ENCODE data around the gene PCDH9.

PCDH9 gene

DNA sequence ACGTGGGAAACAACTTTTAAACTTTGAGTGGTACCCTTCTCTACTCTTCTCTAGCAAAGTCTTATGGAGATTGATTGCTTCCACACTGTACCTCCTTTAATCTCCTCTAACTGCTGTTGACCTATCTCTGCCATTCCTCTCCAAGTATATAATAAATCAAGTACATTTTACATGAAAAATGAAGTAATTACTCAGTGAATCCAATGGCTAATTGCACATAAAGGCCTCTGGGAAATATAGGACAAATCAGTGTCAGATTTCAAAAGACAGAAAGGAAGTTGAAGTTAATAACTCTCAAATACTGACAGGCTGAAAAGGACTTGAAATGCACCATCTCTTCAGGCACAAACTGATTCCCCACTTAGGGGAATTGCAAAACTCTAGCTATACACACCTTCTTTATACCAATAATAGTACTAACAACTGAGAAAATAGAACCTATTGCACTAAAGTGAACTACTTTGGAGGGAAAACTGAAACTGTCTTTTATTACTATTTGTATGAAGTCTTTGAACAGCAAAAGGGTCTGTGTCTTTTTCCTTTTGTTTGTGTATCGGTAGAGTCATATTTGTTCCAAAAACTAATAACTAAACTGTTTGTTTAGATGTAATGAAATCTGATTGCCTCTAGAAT, 701.1 kb downstream of the PCDH9 start:
- Histone ChIP-seq H3K27me3 (ENCODE audit: control insufficient read depth, insufficient read depth, low read length) (no peaks in the 10 kb centered on the region), H3K27ac (ENCODE audit: low read length) (no peak overlapping the region), H3K4me1 (ENCODE audit: control insufficient read depth, low read depth, low read length) (peaks cover 37% of the 10 kb centered on the region), H3K9me3 (ENCODE audit: control insufficient read depth, low read depth, low read length) (no peaks in the 10 kb centered on the region), H3K4me3 (ENCODE audit: low read length) (no peak overlapping the region), H3K9ac (ENCODE audit: low read length) (no peak overlapping the region), H3K36me3 (ENCODE audit: control insufficient read depth, low read depth, low read length) (no peaks in the 10 kb centered on the region)

DNA sequence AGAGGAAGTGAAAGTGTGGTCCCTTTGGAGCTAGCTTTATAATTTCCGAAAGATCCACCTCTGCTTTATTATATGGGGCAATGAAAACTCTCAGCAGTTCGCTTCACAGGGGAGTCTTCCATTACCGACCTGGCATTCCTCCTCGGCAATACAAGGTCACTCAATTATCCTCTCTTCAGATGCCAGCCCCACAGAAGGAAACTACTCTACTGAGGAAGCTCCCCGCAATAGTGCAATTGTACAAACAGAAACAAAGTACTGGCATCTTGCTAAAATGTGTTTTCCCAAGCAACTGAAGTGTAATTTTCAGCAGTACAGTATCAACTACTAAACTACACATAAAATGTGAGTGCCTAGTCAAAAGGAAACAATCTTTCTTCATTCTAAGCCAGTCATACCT, 702.0 kb downstream of the PCDH9 start:
- Histone ChIP-seq H3K9ac (ENCODE audit: low read length) (no peak overlapping the region), H3K27ac (ENCODE audit: low read length) (no peak overlapping the region), H3K27me3 (ENCODE audit: control insufficient read depth, insufficient read depth, low read length) (no peaks in the 10 kb centered on the region), H3K36me3 (ENCODE audit: control insufficient read depth, low read depth, low read length) (no peaks in the 10 kb centered on the region), H3K4me1 (ENCODE audit: control insufficient read depth, low read depth, low read length) (peaks cover 37% of the 10 kb centered on the region), H3K4me3 (ENCODE audit: low read length) (no peak overlapping the region), H3K9me3 (ENCODE audit: control insufficient read depth, low read depth, low read length) (no peaks in the 10 kb centered on the region)

DNA sequence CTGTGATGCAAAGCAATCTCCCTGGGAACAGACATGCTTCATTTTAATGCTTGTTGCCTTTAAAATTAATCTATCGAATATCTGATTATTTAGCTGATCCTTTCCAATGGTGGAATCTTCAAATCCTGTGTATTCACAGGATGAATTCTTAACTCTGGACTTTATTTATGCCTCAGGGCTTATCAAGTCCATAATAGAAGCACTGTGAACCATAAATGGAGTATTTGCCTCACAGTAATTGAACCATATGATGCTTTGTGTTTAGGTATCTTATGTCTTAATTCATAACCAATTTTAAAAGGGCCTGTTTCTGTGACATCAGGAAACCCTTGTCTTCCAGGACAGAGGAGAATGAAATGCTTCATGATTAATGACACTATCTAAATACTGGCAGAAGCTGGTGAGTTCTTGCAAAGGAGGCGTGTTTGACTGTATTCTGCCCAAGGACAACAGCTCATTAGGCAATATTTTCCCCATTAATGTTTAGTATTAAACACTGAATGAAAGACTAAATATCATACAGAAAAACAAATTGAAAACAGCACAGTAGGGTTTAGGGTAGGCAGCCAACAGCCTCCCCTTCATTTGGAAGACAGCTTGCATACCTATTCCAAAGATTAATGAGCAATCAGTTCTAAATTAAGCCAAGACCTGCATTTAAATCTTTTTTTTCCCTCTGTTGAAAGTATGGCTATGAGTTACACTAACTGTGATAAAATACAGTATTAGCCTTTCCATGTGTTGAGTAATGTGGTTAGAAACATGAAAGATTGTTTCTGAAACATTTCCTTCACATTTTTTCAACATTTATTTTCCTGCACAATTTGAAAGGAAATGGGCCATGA, 709.4 kb downstream of the PCDH9 start:
- Histone ChIP-seq H3K27ac (ENCODE audit: low read length) (no peak overlapping the region), H3K4me1 (ENCODE audit: control insufficient read depth, low read depth, low read length) (no peaks in the 10 kb centered on the region), H3K9me3 (ENCODE audit: control insufficient read depth, low read depth, low read length) (no peaks in the 10 kb centered on the region), H3K4me3 (ENCODE audit: low read length) (no peak overlapping the region), H3K9ac (ENCODE audit: low read length) (no peak overlapping the region), H3K27me3 (ENCODE audit: control insufficient read depth, insufficient read depth, low read length) (no peaks in the 10 kb centered on the region), H3K36me3 (ENCODE audit: control insufficient read depth, low read depth, low read length) (no peaks in the 10 kb centered on the region)

DNA sequence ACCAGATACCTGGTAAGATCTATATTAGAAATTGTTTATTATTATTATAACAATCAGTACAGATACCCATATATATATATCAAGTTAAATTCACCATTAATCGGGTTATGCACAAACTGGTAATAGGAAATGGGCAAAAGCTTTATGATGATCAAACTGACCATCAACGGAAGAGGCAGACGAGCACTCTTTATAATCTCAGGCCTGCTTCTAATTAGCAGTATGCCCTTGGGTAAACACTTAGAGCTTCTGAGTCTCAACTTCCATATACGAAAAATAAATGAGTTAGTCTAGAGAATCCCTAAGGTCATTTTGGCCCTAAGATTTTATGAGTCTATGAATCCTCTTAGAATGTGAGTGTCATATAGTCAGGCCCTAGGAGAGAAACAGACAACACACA, 710.9 kb downstream of the PCDH9 start:
- Histone ChIP-seq H3K4me1 (ENCODE audit: control insufficient read depth, low read depth, low read length) (no peaks in the 10 kb centered on the region), H3K9me3 (ENCODE audit: control insufficient read depth, low read depth, low read length) (no peaks in the 10 kb centered on the region), H3K4me3 (ENCODE audit: low read length) (no peak overlapping the region), H3K27me3 (ENCODE audit: control insufficient read depth, insufficient read depth, low read length) (no peaks in the 10 kb centered on the region), H3K27ac (ENCODE audit: low read length) (no peak overlapping the region), H3K36me3 (ENCODE audit: control insufficient read depth, low read depth, low read length) (no peaks in the 10 kb centered on the region), H3K9ac (ENCODE audit: low read length) (no peak overlapping the region)

DNA sequence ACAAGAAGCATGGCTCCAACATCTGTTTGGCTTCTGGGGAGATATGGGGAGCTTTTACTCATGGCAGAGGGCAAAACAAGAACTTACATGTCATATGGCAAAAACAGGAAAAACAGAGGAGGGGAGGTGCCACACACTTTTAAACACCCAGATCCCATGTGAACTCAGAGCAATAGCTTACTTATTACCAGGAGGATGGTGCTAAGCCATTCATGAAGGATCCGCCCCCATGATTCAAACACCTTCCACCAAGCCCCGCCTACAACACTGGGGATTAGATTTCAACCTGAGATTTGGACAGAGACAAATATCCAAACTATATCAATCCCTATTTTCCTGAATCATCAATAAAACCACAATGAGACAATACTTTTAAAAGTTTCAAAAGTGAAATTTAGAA, 712.1 kb downstream of the PCDH9 start:
- Histone ChIP-seq H3K27ac (ENCODE audit: low read length) (no peak overlapping the region), H3K4me3 (ENCODE audit: low read length) (no peak overlapping the region), H3K9ac (ENCODE audit: low read length) (no peak overlapping the region), H3K27me3 (ENCODE audit: control insufficient read depth, insufficient read depth, low read length) (no peaks in the 10 kb centered on the region), H3K4me1 (ENCODE audit: control insufficient read depth, low read depth, low read length) (no peaks in the 10 kb centered on the region), H3K36me3 (ENCODE audit: control insufficient read depth, low read depth, low read length) (no peaks in the 10 kb centered on the region), H3K9me3 (ENCODE audit: control insufficient read depth, low read depth, low read length) (no peaks in the 10 kb centered on the region)

DNA sequence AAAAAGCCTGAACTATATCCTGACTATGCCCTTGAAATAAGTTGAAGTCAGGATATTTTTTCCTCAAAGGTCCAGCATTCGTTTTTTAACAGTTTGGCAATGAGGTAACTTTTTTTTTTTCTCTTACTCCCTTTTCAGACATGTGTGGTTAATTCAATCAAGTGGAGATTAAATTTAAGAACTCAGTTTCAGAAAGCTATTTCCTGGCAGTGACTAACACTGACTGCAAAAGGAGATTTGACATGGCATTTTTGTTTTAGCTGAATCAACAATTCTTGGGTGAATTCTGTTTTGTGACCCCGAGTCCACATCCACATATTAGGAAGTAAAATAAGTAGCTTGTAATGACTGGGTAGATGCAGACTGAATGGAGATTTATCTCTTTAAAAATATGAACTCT, 716.4 kb downstream of the PCDH9 start:
- Histone ChIP-seq H3K27me3 (ENCODE audit: control insufficient read depth, insufficient read depth, low read length) (no peaks in the 10 kb centered on the region), H3K4me1 (ENCODE audit: control insufficient read depth, low read depth, low read length) (no peaks in the 10 kb centered on the region), H3K36me3 (ENCODE audit: control insufficient read depth, low read depth, low read length) (no peaks in the 10 kb centered on the region), H3K4me3 (ENCODE audit: low read length) (no peak overlapping the region), H3K9me3 (ENCODE audit: control insufficient read depth, low read depth, low read length) (no peaks in the 10 kb centered on the region), H3K9ac (ENCODE audit: low read length) (no peak overlapping the region), H3K27ac (ENCODE audit: low read length) (no peak overlapping the region)

DNA sequence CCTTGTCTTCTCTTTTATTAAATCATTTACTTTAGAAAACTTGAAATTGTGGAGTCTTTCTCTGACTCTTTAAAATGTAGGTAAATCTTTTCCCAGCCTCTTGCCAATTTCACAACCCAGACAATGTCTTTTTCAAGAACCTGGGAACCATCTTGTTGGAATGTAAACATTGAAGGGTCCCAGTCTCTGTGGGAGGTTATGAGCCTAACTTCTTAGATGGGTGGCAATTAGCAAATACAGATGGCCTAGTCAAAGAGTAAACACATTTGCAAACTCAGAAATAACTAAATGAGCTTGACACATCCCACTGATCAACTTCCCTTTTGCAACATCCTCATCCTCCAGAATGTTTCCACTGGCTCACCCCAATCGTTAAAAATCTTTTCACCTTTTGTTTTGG, 721.0 kb downstream of the PCDH9 start:
- H3K4me1 ChIP-seq (ENCODE audit: control insufficient read depth, low read depth, low read length): peaks cover 4% of the 10 kb centered on the region
- no peaks in the 10 kb centered on the region for H3K9me3 ChIP-seq (ENCODE audit: control insufficient read depth, low read depth, low read length)
- no peaks in the 10 kb centered on the region for H3K36me3 ChIP-seq (ENCODE audit: control insufficient read depth, low read depth, low read length)
- H3K4me3 ChIP-seq (ENCODE audit: low read length): no peak overlapping the region
- H3K27me3 ChIP-seq (ENCODE audit: control insufficient read depth, insufficient read depth, low read length): no peaks in the 10 kb centered on the region
- no peak overlapping the region for H3K27ac ChIP-seq (ENCODE audit: low read length)
- H3K9ac ChIP-seq (ENCODE audit: low read length): no peak overlapping the region

DNA sequence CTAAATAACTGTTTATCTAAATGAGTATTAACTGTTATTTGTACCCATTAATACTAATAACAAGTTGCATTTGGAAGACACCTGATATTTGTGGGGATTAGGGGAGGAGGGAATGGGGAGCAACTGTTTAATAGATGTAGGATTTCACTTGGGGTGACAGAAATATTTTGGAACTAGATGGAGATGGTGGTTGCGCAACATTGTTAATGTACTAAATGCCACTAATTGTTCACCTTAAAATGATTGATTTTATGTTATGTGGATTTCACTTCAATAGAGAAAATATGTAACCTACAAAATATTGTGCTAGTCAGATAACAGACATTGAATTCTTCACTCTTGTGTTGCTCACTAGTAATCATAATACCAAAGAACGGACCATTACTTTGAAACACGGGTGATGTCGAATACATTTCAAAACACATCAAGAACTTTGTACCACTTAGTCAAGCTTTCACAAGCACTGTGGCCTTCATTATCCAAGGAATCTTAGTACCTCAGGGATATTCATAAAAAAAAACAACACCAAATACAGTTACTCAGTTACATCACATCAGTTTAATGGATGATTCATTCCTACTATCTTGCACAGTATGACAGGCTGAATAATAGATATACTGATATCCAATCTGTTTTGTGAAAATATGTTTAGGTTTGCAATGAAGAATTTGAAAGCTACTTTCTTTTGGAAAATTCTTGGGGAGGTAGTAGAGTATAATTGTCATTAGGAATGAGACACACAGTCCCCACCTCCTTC, 721.8 kb downstream of the PCDH9 start:
- Histone ChIP-seq H3K9me3 (ENCODE audit: control insufficient read depth, low read depth, low read length) (no peaks in the 10 kb centered on the region), H3K27me3 (ENCODE audit: control insufficient read depth, insufficient read depth, low read length) (no peaks in the 10 kb centered on the region), H3K36me3 (ENCODE audit: control insufficient read depth, low read depth, low read length) (no peaks in the 10 kb centered on the region), H3K4me1 (ENCODE audit: control insufficient read depth, low read depth, low read length) (peaks cover 10% of the 10 kb centered on the region), H3K27ac (ENCODE audit: low read length) (no peak overlapping the region), H3K4me3 (ENCODE audit: low read length) (no peak overlapping the region), H3K9ac (ENCODE audit: low read length) (no peak overlapping the region)

DNA sequence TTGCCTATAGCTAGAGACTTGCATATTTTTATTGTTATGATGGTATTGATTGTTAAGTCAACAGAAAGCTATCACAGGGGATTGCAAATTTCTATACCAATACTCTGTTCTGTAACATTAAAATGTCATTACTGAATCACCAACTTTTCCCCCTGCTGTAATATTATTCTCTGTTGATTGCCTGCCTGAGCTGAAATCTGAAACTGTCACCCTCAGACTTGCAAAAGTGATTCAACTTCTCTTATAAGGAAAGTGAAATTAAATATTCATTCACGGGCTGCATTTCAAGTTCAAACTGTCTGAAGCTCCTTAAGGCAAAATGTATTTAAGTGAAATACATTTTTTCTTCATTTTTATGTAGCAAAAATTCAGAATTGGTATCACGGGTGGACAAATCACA, 723.2 kb downstream of the PCDH9 start:
- Histone ChIP-seq H3K9ac (ENCODE audit: low read length) (no peak overlapping the region), H3K27me3 (ENCODE audit: control insufficient read depth, insufficient read depth, low read length) (no peaks in the 10 kb centered on the region), H3K4me3 (ENCODE audit: low read length) (no peak overlapping the region), H3K9me3 (ENCODE audit: control insufficient read depth, low read depth, low read length) (no peaks in the 10 kb centered on the region), H3K4me1 (ENCODE audit: control insufficient read depth, low read depth, low read length) (peaks cover 10% of the 10 kb centered on the region), H3K36me3 (ENCODE audit: control insufficient read depth, low read depth, low read length) (no peaks in the 10 kb centered on the region), H3K27ac (ENCODE audit: low read length) (no peak overlapping the region)

DNA sequence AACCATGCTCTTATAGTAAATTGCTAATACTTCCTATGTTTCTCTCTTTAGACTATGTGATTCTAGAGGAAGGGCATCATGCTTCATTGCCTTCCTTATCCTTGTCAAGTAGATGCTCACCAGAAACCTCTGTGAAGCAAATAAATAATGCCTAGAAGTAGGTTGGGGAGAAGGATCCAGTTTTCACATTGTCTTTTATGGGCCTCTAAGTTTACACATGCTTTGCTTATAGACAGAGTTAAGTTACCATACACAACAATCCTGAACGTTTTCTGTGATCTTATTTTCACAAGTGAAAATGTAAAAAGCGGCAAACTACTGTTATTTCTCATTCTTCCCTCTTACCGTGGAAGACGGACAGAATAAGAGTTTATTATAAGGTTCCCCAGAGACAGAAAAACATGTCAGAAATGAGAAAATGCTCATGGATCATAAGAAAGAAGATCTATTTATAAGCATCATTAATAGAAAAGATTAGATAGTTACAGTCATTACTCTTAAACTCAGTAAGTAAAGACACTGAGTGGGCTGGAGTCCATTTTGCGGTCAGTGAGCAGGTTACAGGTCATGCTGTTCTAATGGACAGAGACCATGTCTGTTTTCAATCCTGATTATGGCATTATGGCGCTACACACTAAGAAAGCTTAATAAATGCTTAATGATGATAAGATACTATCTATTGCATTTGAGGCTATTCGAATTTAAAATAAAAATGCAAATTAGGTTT, 723.9 kb downstream of the PCDH9 start:
- no peaks in the 10 kb centered on the region for H3K27me3 ChIP-seq (ENCODE audit: control insufficient read depth, insufficient read depth, low read length)
- no peaks in the 10 kb centered on the region for H3K9me3 ChIP-seq (ENCODE audit: control insufficient read depth, low read depth, low read length)
- H3K4me1 ChIP-seq (ENCODE audit: control insufficient read depth, low read depth, low read length): peaks cover 10% of the 10 kb centered on the region

DNA sequence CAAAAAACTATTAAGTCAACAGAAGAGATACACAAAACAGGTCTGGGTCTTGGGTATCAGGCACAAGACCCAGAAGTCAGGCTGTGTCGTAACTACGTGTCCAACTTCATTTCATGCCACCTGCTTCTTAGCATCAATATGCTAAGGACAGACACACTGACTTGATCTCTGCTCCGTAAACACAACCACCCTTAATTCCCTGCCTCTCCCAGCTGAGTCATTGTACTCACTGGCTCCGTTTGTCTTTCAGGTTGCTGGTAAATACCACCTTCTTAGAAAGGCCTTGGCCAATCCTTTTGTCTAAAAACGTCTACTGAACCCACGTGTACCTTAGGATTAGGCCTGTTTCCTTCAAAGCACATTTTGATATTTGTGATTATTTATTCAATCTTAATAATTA, 726.2 kb downstream of the PCDH9 start:
- Histone ChIP-seq H3K9me3 (ENCODE audit: control insufficient read depth, low read depth, low read length) (no peaks in the 10 kb centered on the region), H3K27me3 (ENCODE audit: control insufficient read depth, insufficient read depth, low read length) (no peaks in the 10 kb centered on the region), H3K9ac (ENCODE audit: low read length) (no peak overlapping the region), H3K4me1 (ENCODE audit: control insufficient read depth, low read depth, low read length) (peaks cover 10% of the 10 kb centered on the region), H3K27ac (ENCODE audit: low read length) (no peak overlapping the region), H3K36me3 (ENCODE audit: control insufficient read depth, low read depth, low read length) (no peaks in the 10 kb centered on the region), H3K4me3 (ENCODE audit: low read length) (no peak overlapping the region)

More for the DNA sequence above, 723.9 kb downstream of the PCDH9 start:
- Histone ChIP-seq H3K36me3 (ENCODE audit: control insufficient read depth, low read depth, low read length) (no peaks in the 10 kb centered on the region), H3K27ac (ENCODE audit: low read length) (no peak overlapping the region), H3K9ac (ENCODE audit: low read length) (no peak overlapping the region), H3K4me3 (ENCODE audit: low read length) (no peak overlapping the region)
